OCI-LY7 (cell line): ENCODE data around the gene AIMP2. TPM values are rescaled to one million over a fixed set of nuclear protein-coding genes. Genes with fewer than 3 reads are reported as not detected.

Experiments
- BruUV-seq: library from RNA; stranded (reverse); fragments of 400-500 nt; replicated peaks from 2 replicates; lab custom pipeline; 2021; lab: Mats Ljungman, UMichigan
- CTCF ChIA-PET: fragments of 300-600 bp; sonication (Branson Sonifier 250); formaldehyde crosslinking; loops from one replicate; lab custom pipeline; 2022; ENCODE audit warnings: antibody characterized with exemption; ENCODE audit not compliant: unreplicated experiment; lab: Charles Lee
- POLR2A ChIA-PET: fragments of 300-600 bp; sonication (Branson Sonifier 250); formaldehyde crosslinking; loops from one replicate; lab custom pipeline; 2022; ENCODE audit warnings: antibody characterized with exemption; lab: Charles Lee
- DNase-seq: peaks from one replicate; pipeline ENCODE4 v3.0.0-alpha.2; 2015; ENCODE audit warnings: low spot score
- H2AFZ ChIP-seq: fragments of 200-600 bp; sonication (generic), shearing (Covaris generic); 2 replicates; pipeline ENCODE4 v1.6.1; 2014; ENCODE audit warnings: mild to moderate bottlenecking, antibody characterized with exemption, low read length, moderate library complexity
- H3K27ac ChIP-seq: fragments of 200-600 bp; sonication (generic); 2 replicates; pipeline ENCODE4 v1.5.1; 2014; ENCODE audit warnings: mixed run types, low read depth, mild to moderate bottlenecking, moderate library complexity, low read length, inconsistent platforms; ENCODE audit not compliant: poor library complexity, severe bottlenecking
- H3K36me3 ChIP-seq: fragments of 200-600 bp; sonication (generic); 2 replicates; pipeline ENCODE4 v1.6.1; 2014; ENCODE audit warnings: mild to moderate bottlenecking, antibody characterized with exemption, low read length, moderate library complexity, mixed read lengths; ENCODE audit not compliant: insufficient read depth
- H3K4me1 ChIP-seq: fragments of 200-600 bp; sonication (generic); 2 replicates; pipeline ENCODE4 v1.5.1; 2014; ENCODE audit warnings: mild to moderate bottlenecking, low read length; ENCODE audit not compliant: insufficient read depth, poor library complexity, severe bottlenecking
- H3K4me2 ChIP-seq: fragments of 200-600 bp; sonication (generic); 2 replicates; pipeline ENCODE4 v1.6.1; 2014; ENCODE audit warnings: mild to moderate bottlenecking, low read length
- H3K4me3 ChIP-seq: fragments of 200-600 bp; sonication (generic); 2 replicates; pipeline ENCODE4 v1.5.1; 2014; ENCODE audit warnings: mild to moderate bottlenecking, low read depth, low read length; ENCODE audit not compliant: poor library complexity, severe bottlenecking
- H3K79me2 ChIP-seq: fragments of 200-600 bp; sonication (generic); 2 replicates; pipeline ENCODE4 v1.6.1; 2016; ENCODE audit warnings: low read depth, mild to moderate bottlenecking, low read length, moderate library complexity, mixed read lengths; ENCODE audit not compliant: insufficient read depth
- H3K9me2 ChIP-seq: fragments of 200-600 bp; sonication (generic); 2 replicates; pipeline ENCODE4 v1.6.1; 2016; ENCODE audit warnings: mild to moderate bottlenecking, low read length, mixed read lengths; ENCODE audit not compliant: insufficient read depth
- H3K9me3 ChIP-seq: fragments of 200-600 bp; sonication (generic); 2 replicates; pipeline ENCODE4 v1.6.1; 2014; ENCODE audit warnings: mild to moderate bottlenecking, mixed run types, low read length, mixed read lengths
- H4K20me1 ChIP-seq: fragments of 200-600 bp; sonication (generic); 2 replicates; pipeline ENCODE4 v1.6.1; 2014; ENCODE audit warnings: mild to moderate bottlenecking, antibody characterized with exemption, low read length, moderate library complexity, mixed read lengths; ENCODE audit not compliant: insufficient read depth
- EZH2phosphoT487 ChIP-seq: fragments of 200-600 bp; sonication (generic); IDR thresholded peaks from 2 replicates; pipeline ENCODE4 v1.6.1; 2018; ENCODE audit warnings: low read depth, borderline replicate concordance, mild to moderate bottlenecking, mixed run types, antibody characterized with exemption, low read length, moderate library complexity, mixed read lengths
- intact Hi-C: fragments of 100-400 bp; cut with micrococcal nuclease; formaldehyde crosslinking; loops from one replicate; pipeline ENCODE4 v1.10.0; 2022; ENCODE audit not compliant: unreplicated experiment
- total RNA-seq, 2 experiments: library from RNA; depleted of rRNA in 1 of 2; stranded (reverse); fragments of >200 nt in 1 of 2; shearing (Covaris generic) in 1 of 2; gene quantifications; 2 replicates each; pipeline ENCODE4 v1.2.3, GENCODE V29; 2014 to 2022
- TF ChIP-seq, protein P1 (sequence below): fragments of 200-600 bp; sonication (generic); conservative IDR thresholded peaks from 2 replicates; pipeline ENCODE4 v1.5.1; 2014; ENCODE audit warnings: mild to moderate bottlenecking, antibody characterized with exemption, low read length, moderate library complexity, mixed read lengths

Gene AIMP2
- total RNA-seq, 2 experiments from 2014 or later: 56.9 to 70.4 TPM

GRCh38 chr7:6026820-6027311 lies 17.8 kb downstream of the AIMP2 start:
- no TSS peak for BruUV-seq
- CTCF ChIA-PET: interaction anchor here (1.1 to 1.4 kb wide), 2 partner anchors 18 to 44 kb away, joined by 3 read pairs; partner anchors contain the start of genes AIMP2 and PMS2
- TF ChIP-seq, protein P1, sequence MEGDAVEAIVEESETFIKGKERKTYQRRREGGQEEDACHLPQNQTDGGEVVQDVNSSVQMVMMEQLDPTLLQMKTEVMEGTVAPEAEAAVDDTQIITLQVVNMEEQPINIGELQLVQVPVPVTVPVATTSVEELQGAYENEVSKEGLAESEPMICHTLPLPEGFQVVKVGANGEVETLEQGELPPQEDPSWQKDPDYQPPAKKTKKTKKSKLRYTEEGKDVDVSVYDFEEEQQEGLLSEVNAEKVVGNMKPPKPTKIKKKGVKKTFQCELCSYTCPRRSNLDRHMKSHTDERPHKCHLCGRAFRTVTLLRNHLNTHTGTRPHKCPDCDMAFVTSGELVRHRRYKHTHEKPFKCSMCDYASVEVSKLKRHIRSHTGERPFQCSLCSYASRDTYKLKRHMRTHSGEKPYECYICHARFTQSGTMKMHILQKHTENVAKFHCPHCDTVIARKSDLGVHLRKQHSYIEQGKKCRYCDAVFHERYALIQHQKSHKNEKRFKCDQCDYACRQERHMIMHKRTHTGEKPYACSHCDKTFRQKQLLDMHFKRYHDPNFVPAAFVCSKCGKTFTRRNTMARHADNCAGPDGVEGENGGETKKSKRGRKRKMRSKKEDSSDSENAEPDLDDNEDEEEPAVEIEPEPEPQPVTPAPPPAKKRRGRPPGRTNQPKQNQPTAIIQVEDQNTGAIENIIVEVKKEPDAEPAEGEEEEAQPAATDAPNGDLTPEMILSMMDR: no peak; the same call in 1 of the 2 replicates
- TF ChIP-seq EZH2phosphoT487: no peak
- H3K27ac ChIP-seq: no peak overlapping the region
- peaks cover 90% of the 10 kb centered on the region for H3K36me3 ChIP-seq
- H4K20me1 ChIP-seq: no peaks in the 10 kb centered on the region
- H3K79me2 ChIP-seq: no peaks in the 10 kb centered on the region
- H3K9me2 ChIP-seq: no peaks in the 10 kb centered on the region
- POLR2A ChIA-PET: interaction anchor here (0.6 to 1.3 kb wide), 6 partner anchors 17 to 80 kb away, joined by 3 to 4 read pairs (median 3); no protein-coding TSS in a partner anchor
- no peak for DNase-seq
- H3K4me1 ChIP-seq: peaks cover 11% of the 10 kb centered on the region
- intact Hi-C loops: no loop called here
- 0 out of 2 replicates have a peak overlapping the region, but pooled peaks have one; percentile 8 for H2AFZ ChIP-seq
- no peaks in the 10 kb centered on the region for H3K9me3 ChIP-seq
- H3K4me2 ChIP-seq: 0 out of 2 replicates have a peak overlapping the region, but pooled peaks have one; percentile 20
- no peak overlapping the region for H3K4me3 ChIP-seq

GRCh38 chr7:6027806-6028365 lies 18.8 kb downstream of the AIMP2 start:
- no peak overlapping the region for H3K27ac ChIP-seq
- ChIA-PET POLR2A (interaction anchor here (0.6 to 1.0 kb wide), 3 partner anchors 20 to 40 kb away, joined by 3 to 4 read pairs (median 3); no protein-coding TSS in a partner anchor), CTCF (interaction anchor here (1.4 kb wide), 1 partner anchor 19 kb away, joined by 3 read pairs; the partner anchor contains the start of genes AIMP2 and PMS2)
- no peaks in the 10 kb centered on the region for H3K79me2 ChIP-seq
- no peak overlapping the region for H2AFZ ChIP-seq
- TF ChIP-seq, protein P1: no peak
- TF ChIP-seq EZH2phosphoT487: no peak
- no peak for DNase-seq
- intact Hi-C loops: no loop called here
- H3K4me2 ChIP-seq: no peak overlapping the region
- no peaks in the 10 kb centered on the region for H4K20me1 ChIP-seq
- no TSS peak for BruUV-seq
- no peak overlapping the region for H3K4me3 ChIP-seq
- peaks cover 11% of the 10 kb centered on the region for H3K4me1 ChIP-seq
- peaks cover 87% of the 10 kb centered on the region for H3K36me3 ChIP-seq
- no peaks in the 10 kb centered on the region for H3K9me2 ChIP-seq
- no peaks in the 10 kb centered on the region for H3K9me3 ChIP-seq

DNA sequence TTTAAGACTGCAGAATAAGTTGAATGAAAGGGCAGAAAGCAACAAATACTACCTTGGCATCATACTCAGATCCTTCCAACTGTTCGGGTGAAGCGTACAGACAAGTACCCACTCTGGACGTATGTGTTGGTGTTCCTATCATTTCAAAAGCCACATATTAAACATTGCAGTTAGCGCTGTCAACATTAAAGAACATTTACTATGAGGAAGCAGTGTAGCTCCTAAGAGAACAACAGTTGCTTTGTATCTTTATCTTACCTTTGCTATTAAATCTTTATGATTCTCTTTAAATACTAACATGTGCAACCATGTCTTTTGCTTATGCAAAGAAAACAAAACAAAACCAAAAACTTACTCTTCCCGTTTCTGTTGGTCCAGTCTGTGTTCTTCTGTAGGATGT lies 19.5 kb downstream of the AIMP2 start:
- Histone ChIP-seq H3K79me2 (no peaks in the 10 kb centered on the region), H3K4me1 (peaks cover 11% of the 10 kb centered on the region), H3K9me2 (no peaks in the 10 kb centered on the region), H3K27ac (no peak overlapping the region), H3K4me3 (no peak overlapping the region), H3K4me2 (no peak overlapping the region), H4K20me1 (no peaks in the 10 kb centered on the region), H3K9me3 (no peaks in the 10 kb centered on the region), H2AFZ (no peak overlapping the region), H3K36me3 (peaks cover 87% of the 10 kb centered on the region)
- BruUV-seq: no TSS peak
- no peak for TF ChIP-seq EZH2phosphoT487
- TF ChIP-seq, protein P1: no peak
- ChIA-PET CTCF (no interaction called here), POLR2A (no interaction called here)
- DNase-seq: no peak
- intact Hi-C loops: no loop called here
